ACC112 (cell line): ENCODE measurements around the gene PRMT9.
A peak's percentile ranks its signal among the peaks of the same experiment; 100 is the strongest.

ENCODE experiments used
- H2AFZ ChIP-seq: fragments of 200-600 bp; sonication (generic); one replicate; pipeline ENCODE4 v1.6.0; 2017; ENCODE audit warnings: antibody characterized with exemption, low read length; ENCODE audit not compliant: unreplicated experiment
- H3K27ac ChIP-seq: fragments of 200-600 bp; sonication (generic); 2 replicates; pipeline ENCODE4 v1.5.1; 2014; ENCODE audit warnings: low read depth, mild to moderate bottlenecking, antibody characterized with exemption, low read length, moderate library complexity
- H3K27me3 ChIP-seq: fragments of 200-600 bp; sonication (generic); 2 replicates; pipeline ENCODE4 v1.6.1; 2014; ENCODE audit warnings: mild to moderate bottlenecking, antibody characterized with exemption, low read length, moderate library complexity, mixed read lengths; ENCODE audit not compliant: insufficient read depth
- H3K36me3 ChIP-seq: fragments of 200-600 bp; sonication (generic); 2 replicates; pipeline ENCODE4 v1.6.1; 2016; ENCODE audit warnings: mild to moderate bottlenecking, antibody characterized with exemption, low read length, moderate library complexity, mixed read lengths; ENCODE audit not compliant: insufficient read depth
- H3K4me1 ChIP-seq: fragments of 200-600 bp; sonication (generic); one replicate; pipeline ENCODE4 v1.6.1; 2016; ENCODE audit warnings: low read length, mixed read lengths; ENCODE audit not compliant: insufficient read depth, unreplicated experiment, control insufficient read depth
- H3K4me3 ChIP-seq: fragments of 200-600 bp; sonication (generic); 2 replicates; pipeline ENCODE4 v1.5.1; 2014; ENCODE audit warnings: mild to moderate bottlenecking, low read depth, low read length
- H3K79me2 ChIP-seq: fragments of 200-600 bp; sonication (generic); one replicate; pipeline ENCODE4 v1.6.0; 2016; ENCODE audit warnings: low read length; ENCODE audit not compliant: control insufficient read depth, unreplicated experiment, insufficient read depth

Gene PRMT9

DNA sequence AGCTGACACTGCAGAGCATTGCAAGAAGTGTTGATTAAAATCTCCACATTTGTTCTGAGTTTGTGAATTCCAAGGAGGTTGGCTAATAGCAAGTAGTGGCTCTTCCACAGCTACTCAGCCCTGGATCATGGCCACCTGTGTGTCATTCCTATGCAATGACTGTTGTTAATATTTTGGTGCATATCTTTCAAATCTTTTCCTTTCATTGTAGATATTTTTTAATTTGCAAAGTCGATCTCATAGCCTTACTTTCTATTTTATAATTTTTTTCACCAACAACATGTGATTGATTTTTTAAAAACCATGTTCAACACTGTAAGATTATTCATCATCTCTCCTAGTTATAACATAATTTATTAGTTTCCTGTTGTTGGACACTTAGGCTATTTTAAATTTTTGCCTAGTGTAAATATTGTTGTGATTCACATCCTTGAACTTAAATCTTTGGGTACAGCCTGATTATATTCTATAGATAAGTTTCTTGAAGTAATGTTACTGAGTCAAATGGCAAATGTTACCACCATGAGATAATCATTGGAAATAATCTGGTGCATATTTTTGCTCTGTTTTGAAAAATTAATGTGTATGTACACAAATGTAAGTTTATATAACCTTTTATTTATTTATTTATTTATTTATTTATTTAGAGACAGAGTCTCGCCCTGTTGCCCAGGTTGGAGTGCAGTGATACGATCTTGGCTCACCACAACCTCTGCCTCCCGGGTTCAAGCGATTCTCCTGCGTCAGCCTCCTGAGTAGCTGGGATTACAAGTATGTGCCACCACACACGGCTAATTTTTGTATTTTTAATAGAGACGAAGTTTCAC, 30.8 kb upstream of the PRMT9 start:
- H3K27ac ChIP-seq, result no peak overlapping the region
- H3K4me3 ChIP-seq, result peak overlapping the region; percentile 10; the same call in 1 of the 2 replicates
- H3K4me1 ChIP-seq, result peaks cover 15% of the 10 kb centered on the region
- H3K36me3 ChIP-seq, result no peaks in the 10 kb centered on the region
- H3K79me2 ChIP-seq, result no peaks in the 10 kb centered on the region
- peak overlapping the region; percentile 39 for H2AFZ ChIP-seq
- H3K27me3 ChIP-seq, result no peaks in the 10 kb centered on the region

DNA sequence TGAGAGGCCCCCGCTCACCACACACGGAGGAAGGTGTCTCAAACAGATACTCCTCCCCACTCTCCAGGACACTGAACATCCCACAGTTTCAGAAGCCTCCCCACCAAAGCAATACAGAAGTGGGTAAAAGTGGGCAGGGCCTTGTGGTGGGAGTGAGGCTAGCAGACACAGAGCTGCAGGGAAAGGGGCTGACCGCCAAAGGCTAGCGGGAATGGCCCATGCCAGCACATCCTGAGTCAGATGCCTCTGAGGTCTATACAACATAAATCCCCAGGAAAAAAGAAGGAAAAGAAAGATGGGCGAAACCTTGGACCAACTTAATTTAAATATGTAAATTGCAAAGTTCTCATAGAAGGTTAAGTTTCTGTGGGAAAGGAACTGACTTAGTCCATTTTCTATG, 26.0 kb upstream of the PRMT9 start:
- no peak overlapping the region for H3K27ac ChIP-seq
- no peaks in the 10 kb centered on the region for H3K27me3 ChIP-seq
- no peaks in the 10 kb centered on the region for H3K79me2 ChIP-seq
- H3K4me3 ChIP-seq, result no peak overlapping the region
- no peaks in the 10 kb centered on the region for H3K36me3 ChIP-seq
- no peak overlapping the region for H2AFZ ChIP-seq
- peaks cover 15% of the 10 kb centered on the region for H3K4me1 ChIP-seq

DNA sequence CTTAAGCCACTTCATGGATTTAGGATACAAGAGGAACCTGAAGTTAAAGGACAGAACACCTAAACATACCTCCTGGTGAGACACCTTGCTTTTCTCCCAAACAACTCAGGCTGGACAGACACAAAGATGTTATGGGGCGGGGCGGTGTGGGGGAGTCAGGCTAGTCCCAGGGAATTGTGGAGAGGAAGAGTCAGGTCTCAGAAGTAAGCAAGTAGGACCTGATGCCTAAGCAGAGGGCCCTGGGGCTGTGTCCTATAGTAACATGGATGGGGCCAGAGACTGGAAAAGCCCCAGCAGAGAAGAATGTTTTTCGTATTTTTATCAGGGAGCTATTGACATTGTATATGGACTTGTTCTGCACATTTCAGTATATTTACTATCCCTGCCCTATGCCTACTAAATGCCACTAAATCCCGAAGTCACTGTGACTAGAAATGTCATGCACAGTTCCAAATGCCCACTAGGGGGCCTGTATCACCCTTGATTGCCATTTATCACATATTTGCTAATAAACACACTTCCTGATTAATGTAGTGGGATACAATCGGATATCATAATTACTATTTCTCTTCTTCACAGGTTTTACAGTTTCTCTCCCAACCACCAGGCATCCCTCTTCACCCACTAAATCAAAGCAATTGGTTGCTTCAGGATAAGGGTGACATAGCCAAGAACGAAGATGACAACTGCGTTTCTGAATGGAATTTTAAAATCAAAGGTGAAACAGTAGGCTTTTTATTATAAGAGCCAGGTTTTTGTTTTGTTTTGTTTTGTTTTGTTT, 24.1 kb upstream of the PRMT9 start:
- H3K27ac ChIP-seq, result no peak overlapping the region
- no peaks in the 10 kb centered on the region for H3K4me1 ChIP-seq
- H3K4me3 ChIP-seq, result no peak overlapping the region
- no peaks in the 10 kb centered on the region for H3K79me2 ChIP-seq
- H3K27me3 ChIP-seq, result no peaks in the 10 kb centered on the region
- H3K36me3 ChIP-seq, result no peaks in the 10 kb centered on the region
- H2AFZ ChIP-seq, result peak overlapping the region; percentile 61

DNA sequence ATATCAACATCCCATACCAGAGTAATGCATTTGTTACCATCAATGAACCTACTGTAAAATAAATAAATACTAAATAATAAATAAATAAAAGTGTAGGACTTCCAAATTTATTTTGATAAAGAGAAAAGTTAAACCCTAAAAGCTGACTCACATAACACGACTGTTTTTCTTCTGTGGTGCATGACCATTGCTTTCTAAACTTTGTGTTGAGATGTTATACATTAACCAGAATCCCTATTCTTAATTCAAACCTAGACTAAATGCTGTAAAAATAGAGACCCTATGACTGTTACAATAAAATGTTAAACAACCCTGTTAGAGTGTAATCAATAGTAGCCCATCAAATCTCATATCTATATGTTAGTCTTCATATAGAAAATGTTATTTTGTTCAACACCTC, 20.9 kb upstream of the PRMT9 start:
- no peak overlapping the region for H3K27ac ChIP-seq
- no peaks in the 10 kb centered on the region for H3K4me1 ChIP-seq
- H3K4me3 ChIP-seq, result no peak overlapping the region
- no peak overlapping the region for H2AFZ ChIP-seq
- H3K79me2 ChIP-seq, result no peaks in the 10 kb centered on the region
- H3K27me3 ChIP-seq, result no peaks in the 10 kb centered on the region
- H3K36me3 ChIP-seq, result no peaks in the 10 kb centered on the region

DNA sequence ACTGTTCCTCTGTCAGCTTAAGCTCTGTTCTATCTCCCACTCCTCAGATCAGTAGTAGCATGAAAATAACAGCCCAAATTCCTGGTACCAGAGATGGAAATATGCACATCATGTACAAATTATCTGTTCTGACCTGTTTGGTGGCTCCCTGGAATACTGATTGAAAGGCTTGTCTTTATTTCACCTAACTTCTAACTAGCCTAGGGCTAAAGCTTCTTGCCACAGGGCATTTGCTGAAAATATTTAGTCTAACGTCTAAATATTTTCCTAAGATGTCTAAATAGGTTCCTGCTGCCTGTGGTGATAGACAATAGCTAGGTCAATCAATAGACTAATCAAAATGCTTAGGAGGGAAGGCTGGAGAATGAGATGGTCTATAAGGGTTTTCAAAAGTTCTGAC, 12.9 kb upstream of the PRMT9 start:
- H3K79me2 ChIP-seq, result no peaks in the 10 kb centered on the region
- H3K4me1 ChIP-seq, result no peaks in the 10 kb centered on the region
- H3K27me3 ChIP-seq, result no peaks in the 10 kb centered on the region
- no peak overlapping the region for H2AFZ ChIP-seq
- no peak overlapping the region for H3K4me3 ChIP-seq
- H3K36me3 ChIP-seq, result no peaks in the 10 kb centered on the region
- no peak overlapping the region for H3K27ac ChIP-seq

DNA sequence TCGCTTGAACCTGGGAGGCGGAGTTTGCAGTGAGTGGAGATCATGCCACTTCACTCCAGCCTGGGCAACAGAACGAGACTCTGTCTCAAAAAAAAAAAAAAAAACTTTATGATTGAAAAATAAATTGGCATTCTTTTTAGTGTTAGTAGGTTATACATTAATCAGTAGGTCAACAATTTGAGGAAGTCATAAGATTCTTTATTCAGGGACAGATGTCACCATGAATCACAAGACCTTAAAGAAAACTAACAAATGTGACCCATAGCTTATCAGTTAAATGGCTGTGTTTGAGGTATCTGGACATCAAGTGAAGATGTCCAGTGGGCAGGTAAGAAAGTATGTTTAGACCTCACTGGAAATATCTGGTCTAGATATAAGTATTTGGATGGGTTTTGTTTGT, 9.3 kb upstream of the PRMT9 start:
- Histone ChIP-seq H2AFZ (no peak overlapping the region), H3K4me3 (no peak overlapping the region), H3K27me3 (no peaks in the 10 kb centered on the region), H3K27ac (no peak overlapping the region), H3K4me1 (no peaks in the 10 kb centered on the region), H3K79me2 (no peaks in the 10 kb centered on the region), H3K36me3 (no peaks in the 10 kb centered on the region)

DNA sequence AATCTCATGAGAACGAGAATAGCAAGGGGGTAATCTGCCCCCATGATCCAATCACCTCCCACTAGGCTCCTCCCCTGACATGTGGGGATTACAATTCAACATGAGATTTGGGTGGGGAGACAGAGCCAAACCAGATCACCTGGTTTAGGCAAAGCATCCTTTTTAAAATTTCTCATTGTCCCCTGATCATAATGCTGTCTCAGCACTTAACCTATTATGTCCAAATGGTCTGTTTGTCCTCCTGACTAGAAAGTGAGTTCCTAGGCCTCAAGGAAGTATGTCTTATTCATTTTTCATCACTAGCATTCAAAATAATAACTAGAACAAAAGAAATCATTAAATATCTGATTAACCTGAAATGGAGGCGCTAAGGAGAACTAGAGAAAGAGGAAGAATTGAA, 7.9 kb upstream of the PRMT9 start:
- H3K79me2 ChIP-seq, result no peaks in the 10 kb centered on the region
- no peak overlapping the region for H3K27ac ChIP-seq
- H3K36me3 ChIP-seq, result no peaks in the 10 kb centered on the region
- H2AFZ ChIP-seq, result no peak overlapping the region
- H3K4me1 ChIP-seq, result no peaks in the 10 kb centered on the region
- H3K4me3 ChIP-seq, result no peak overlapping the region
- no peaks in the 10 kb centered on the region for H3K27me3 ChIP-seq

DNA sequence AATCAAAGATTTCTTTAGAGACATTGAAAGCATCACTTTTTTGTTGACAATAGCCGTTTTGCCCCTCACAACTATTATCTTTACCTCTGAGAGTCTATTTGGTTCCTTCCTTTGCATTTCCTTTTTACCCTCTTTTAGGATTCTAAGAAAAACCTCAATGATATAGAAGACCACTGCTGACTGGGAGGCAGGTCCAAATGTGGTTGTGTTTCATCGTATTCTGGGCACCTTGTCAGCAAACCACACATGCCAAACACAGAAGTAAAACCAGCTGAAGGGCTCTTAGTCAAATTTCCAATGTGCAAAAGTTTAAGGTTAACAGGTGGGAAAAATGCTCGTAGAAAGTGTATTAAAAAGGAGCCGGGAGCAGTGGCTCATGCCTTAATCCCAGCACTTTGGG, 5.1 kb upstream of the PRMT9 start:
- H3K79me2 ChIP-seq, result no peaks in the 10 kb centered on the region
- H3K4me1 ChIP-seq, result peaks cover 6% of the 10 kb centered on the region
- H3K27ac ChIP-seq, result no peak overlapping the region
- H2AFZ ChIP-seq, result no peak overlapping the region
- H3K27me3 ChIP-seq, result no peaks in the 10 kb centered on the region
- no peaks in the 10 kb centered on the region for H3K36me3 ChIP-seq
- H3K4me3 ChIP-seq, result no peak overlapping the region

DNA sequence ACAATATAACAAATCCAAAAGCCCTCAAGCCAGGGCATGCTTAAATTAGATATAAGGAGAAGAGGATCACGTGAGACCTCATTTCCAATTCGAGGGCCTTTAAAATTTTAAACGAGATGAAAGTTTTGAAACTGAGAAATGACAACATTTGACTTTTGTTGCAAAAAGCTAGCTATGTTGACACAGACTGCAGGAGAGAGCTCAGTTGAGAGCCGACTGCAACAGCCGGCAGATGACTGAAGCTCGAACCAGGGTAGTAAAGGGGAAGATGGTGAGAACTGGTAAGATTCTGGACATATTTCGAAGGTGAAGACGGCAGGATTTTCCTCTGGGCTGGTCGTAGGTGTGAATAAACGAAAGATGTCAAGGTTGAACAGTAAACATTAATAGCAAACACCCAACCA, 773 bp downstream of the PRMT9 start:
- Histone ChIP-seq H3K79me2 (peaks cover 36% of the 10 kb centered on the region), H2AFZ (peak overlapping the region; percentile 99)

DNA sequence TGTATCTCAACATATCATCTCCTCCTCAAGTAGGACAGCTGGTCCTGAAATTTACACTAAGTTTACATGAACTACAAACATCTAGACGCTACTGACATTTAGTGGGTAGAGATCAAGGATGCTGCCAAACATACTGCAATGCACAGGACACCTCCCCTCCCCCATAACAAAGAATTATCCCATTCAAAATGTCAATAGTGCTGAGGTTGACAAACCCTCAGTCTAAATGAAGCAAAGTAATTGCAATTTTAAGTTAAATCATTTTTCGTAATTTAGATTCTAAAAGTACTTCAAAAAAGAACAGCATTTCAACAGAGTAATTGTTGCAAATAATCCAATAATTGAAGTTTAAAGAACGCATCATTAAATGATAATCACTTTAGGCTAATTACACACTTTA, 1.2 kb downstream of the PRMT9 start:
- no peak overlapping the region for H2AFZ ChIP-seq
- peaks cover 36% of the 10 kb centered on the region for H3K79me2 ChIP-seq
- H3K27ac ChIP-seq, result peak overlapping the region; percentile 75; the same call in 1 of the 2 replicates
- H3K4me3 ChIP-seq, result peak overlapping the region; percentile 87
- peaks cover 11% of the 10 kb centered on the region for H3K4me1 ChIP-seq
- no peaks in the 10 kb centered on the region for H3K27me3 ChIP-seq
- H3K36me3 ChIP-seq, result peaks cover 4% of the 10 kb centered on the region; the same call in 1 of the 2 replicates

More for the DNA sequence above, 773 bp downstream of the PRMT9 start:
- H3K27me3 ChIP-seq, result no peaks in the 10 kb centered on the region
- H3K27ac ChIP-seq, result peak overlapping the region; percentile 75
- peak overlapping the region; percentile 87 for H3K4me3 ChIP-seq
- peaks cover 4% of the 10 kb centered on the region; the same call in 1 of the 2 replicates for H3K36me3 ChIP-seq
- H3K4me1 ChIP-seq, result peaks cover 11% of the 10 kb centered on the region
